GM13977 (cell line): Measurements from ENCODE around the gene TP53INP2.
"Not testable (repeated sequence)": the region's sequence is repeated elsewhere in the genome, so short reads cannot be mapped to it uniquely, and the experiment has no call there.

Source experiments
- DNase-seq: peaks from one replicate; pipeline ENCODE4 v3.0.0; 2012; ENCODE audit warnings: low spot score
- in situ Hi-C: fragments of 300-500 bp; cut with MboI; formaldehyde crosslinking; loops from one replicate; pipeline ENCODE4 v1.12.0; 2022; ENCODE audit warnings: low sequenced_read_pairs, low pct_unique_long_range_greater_than_20kb, mixed read lengths, inconsistent platforms; ENCODE audit not compliant: unreplicated experiment
- TF ChIP-seq, protein P1 (sequence below): IDR thresholded peaks from 2 replicates; pipeline ENCODE4 v1.5.1; 2012; ENCODE audit warnings: mild to moderate bottlenecking, control low read depth; ENCODE audit not compliant: insufficient read depth; ENCODE audit errors: extremely low read depth, missing control alignments

TP53INP2 gene

GRCh38 chr20:34715384-34715783 lies 11.2 kb downstream of the TP53INP2 start:
- TF ChIP-seq, protein P1, sequence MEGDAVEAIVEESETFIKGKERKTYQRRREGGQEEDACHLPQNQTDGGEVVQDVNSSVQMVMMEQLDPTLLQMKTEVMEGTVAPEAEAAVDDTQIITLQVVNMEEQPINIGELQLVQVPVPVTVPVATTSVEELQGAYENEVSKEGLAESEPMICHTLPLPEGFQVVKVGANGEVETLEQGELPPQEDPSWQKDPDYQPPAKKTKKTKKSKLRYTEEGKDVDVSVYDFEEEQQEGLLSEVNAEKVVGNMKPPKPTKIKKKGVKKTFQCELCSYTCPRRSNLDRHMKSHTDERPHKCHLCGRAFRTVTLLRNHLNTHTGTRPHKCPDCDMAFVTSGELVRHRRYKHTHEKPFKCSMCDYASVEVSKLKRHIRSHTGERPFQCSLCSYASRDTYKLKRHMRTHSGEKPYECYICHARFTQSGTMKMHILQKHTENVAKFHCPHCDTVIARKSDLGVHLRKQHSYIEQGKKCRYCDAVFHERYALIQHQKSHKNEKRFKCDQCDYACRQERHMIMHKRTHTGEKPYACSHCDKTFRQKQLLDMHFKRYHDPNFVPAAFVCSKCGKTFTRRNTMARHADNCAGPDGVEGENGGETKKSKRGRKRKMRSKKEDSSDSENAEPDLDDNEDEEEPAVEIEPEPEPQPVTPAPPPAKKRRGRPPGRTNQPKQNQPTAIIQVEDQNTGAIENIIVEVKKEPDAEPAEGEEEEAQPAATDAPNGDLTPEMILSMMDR: no peak
- in situ Hi-C loops: loop anchor here (25.0 kb wide), 1 partner anchor 403 kb away; the partner anchor contains the start of gene AHCY
- no peak for DNase-seq

DNA sequence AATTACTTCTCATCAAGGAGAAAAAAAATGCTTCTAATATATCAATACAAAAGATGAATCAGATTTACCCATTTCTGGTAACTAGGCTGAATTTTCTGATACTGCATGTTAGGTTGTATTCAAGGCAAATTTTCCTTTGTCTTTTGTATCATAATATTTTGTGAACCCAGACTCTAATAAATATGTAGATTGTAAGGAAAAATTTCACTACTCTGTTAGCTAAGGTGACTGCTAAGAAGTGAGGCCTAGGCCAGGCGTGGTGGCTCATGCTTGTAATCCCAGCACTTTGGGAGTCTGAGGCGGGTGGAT lies 12.7 kb downstream of the TP53INP2 start:
- DNase-seq: no peak
- TF ChIP-seq, protein P1: no peak
- in situ Hi-C loops: loop anchor here (25.0 kb wide), 1 partner anchor 405 kb away; the partner anchor contains the start of gene AHCY

DNA sequence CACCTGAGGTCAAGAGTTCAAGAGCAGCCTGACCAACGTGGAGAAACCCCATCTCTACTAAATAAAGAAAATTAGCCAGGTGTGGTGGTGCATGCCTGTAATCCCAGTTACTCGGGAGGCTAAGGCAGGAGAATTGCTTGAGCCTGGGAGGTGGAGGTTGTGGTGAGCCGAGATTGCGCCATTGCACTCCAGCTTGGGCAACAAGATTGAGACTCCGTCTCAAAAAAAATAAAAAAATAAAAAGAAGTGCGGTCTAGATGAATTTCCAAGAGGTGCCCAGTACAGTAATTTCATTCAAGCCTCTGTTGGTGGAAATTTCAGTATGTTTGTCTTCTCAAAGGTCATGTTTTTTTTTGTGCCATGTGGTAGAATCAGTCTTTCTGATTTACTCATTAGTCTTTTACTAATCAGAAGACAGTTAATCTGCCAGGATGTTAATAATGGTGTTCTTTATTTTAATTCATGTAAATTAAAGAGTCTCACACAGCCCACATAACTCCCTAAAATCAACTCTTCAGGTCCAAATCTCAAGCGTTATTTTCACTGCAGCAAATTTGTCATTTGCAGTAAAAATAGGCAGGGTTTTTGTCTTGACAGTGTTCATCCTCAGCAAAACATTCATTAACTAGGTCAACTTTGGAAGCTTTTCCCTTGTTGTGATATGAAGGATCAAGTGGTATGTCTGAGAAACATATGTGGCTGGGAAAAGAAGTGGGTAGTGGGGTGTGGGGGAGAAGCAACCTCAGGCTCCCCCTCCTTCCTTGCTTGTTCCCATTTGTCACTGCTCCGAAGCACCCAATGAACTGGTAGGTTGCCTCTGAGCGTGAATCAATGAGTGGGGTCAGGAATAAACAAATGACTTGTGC lies 13.3 kb downstream of the TP53INP2 start:
- no peak for DNase-seq
- in situ Hi-C loops: loop anchor here (25.0 kb wide), 1 partner anchor 405 kb away; the partner anchor contains the start of gene AHCY
- TF ChIP-seq, protein P1: no peak

DNA sequence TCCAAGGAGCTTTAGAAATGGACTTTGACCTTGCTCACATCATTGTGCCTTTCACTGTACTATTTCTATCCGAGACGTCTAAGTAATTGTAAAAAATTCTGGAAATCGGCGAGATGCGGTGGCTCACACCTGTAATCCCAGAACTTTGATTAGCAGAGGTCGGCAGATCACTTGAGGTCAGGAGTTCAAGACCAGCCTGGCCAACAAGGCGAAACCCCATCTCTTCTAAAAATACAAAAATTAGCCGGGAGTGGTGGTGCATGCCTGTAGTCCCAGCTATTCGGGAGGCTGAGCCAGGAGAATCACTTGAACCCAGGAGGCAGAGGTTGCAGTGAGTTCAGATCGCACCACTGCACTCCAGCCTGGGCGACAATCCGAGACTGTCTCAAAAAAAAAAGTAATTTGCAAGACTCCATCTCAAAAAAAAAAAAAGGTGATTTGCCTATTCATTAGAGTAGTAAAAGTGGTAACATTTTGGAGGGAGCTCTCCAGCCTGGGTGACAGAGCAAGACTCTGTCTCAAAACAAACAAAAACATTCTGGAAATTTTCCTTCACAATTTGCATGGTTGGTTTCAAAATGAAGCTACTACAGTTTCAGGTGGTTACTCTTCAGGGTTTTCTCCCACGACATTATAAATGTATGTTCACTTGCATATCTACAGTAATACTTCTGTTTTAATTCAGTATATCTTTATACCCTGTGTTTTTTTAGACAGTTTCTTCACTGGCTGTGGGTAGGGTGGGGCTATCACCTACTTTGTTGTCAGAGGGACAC lies 15.3 kb downstream of the TP53INP2 start:
- in situ Hi-C loops: loop anchor here (25.0 kb wide), 1 partner anchor 407 kb away; the partner anchor contains the start of gene AHCY
- DNase-seq: peak; percentile 78

GRCh38 chr20:34720266-34720665 lies 16.1 kb downstream of the TP53INP2 start:
- in situ Hi-C loops: loop anchor here (25.0 kb wide), 1 partner anchor 408 kb away; the partner anchor contains the start of gene AHCY
- DNase-seq: no peak
- TF ChIP-seq, protein P1: no peak

DNA sequence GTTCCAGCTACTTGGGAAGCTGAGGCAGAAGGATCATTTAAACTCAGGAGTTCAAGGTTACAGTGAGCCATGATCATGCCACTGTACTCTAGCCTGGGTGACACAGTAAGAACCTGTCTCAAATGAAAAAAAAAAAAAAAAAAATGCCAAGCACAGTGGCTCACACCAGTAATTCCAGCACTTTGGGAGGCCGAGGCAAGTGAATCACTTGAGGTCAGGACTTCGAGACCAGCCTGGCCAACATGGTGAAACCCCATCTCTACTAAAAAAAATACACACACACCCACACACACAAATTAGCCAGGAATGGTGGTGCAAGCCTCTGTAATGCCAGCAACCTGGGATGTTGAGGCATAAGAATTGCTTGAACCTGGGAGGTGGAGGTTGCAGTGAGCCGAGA lies 18.4 kb downstream of the TP53INP2 start:
- DNase-seq: not testable (repeated sequence)

GRCh38 chr20:34724172-34724571 lies 20.0 kb downstream of the TP53INP2 start:
- in situ Hi-C loops: loop anchor here (25.0 kb wide), 1 partner anchor 412 kb away; the partner anchor contains the start of gene AHCY
- no peak for DNase-seq
- TF ChIP-seq, protein P1: no peak

More for the DNA sequence above, 18.4 kb downstream of the TP53INP2 start:
- in situ Hi-C loops: loop anchor here (25.0 kb wide), 1 partner anchor 410 kb away; the partner anchor contains the start of gene AHCY
